B cell (primary cell): ENCODE measurements around the gene KLF11.

ENCODE experiments used
- EZH2 ChIP-seq: IDR thresholded peaks from 2 replicates; pipeline ENCODE4 v1.6.1; 2012; ENCODE audit warnings: borderline replicate concordance, low read depth, mild to moderate bottlenecking, moderate library complexity, low read length; ENCODE audit not compliant: insufficient read depth, poor library complexity, severe bottlenecking
- TF ChIP-seq, protein P1 (sequence below): fragments of 200-600 bp; IDR thresholded peaks from one replicate; pipeline ENCODE4 v1.8.0; 2022; ENCODE audit warnings: antibody characterized with exemption, mild to moderate bottlenecking

DNA sequence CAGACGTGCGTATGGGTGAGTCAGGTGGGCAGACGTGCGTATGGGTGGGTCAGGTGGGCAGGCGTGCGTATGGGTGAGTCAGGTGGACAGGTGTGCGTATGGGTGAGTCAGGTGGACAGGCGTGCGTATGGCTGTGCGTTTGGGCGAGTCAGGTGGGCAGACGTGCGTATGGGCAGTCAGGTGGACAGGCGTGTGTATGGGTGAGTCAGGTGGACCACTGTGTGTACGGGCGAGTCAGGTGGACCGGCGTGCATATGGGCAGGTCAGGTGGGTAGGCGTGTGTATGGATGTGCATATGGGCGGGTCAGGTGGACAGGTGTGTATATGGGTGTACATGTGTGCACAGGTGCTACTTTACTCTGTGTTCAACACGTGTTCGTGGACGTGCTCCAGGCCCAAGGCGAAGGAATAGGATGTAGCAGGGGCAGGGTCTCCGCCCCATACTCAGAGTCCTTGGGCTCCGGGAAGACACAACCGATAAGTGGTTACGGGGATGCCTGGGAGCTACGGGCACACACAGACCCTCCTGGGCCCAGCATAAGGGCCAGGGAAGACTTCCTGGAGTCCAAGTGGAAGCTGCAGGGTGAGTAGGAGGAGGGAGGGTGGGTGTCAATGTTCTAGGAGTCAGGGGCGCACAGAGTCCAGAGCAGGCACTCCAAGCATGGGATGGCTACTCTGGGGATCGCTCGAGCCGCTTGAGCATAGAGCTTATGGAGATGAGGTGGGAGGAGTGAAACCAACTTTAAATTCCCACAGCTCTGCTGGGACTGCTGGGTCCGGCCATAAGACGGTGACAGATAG, 27.1 kb upstream of the KLF11 start:
- TF ChIP-seq, protein P1, sequence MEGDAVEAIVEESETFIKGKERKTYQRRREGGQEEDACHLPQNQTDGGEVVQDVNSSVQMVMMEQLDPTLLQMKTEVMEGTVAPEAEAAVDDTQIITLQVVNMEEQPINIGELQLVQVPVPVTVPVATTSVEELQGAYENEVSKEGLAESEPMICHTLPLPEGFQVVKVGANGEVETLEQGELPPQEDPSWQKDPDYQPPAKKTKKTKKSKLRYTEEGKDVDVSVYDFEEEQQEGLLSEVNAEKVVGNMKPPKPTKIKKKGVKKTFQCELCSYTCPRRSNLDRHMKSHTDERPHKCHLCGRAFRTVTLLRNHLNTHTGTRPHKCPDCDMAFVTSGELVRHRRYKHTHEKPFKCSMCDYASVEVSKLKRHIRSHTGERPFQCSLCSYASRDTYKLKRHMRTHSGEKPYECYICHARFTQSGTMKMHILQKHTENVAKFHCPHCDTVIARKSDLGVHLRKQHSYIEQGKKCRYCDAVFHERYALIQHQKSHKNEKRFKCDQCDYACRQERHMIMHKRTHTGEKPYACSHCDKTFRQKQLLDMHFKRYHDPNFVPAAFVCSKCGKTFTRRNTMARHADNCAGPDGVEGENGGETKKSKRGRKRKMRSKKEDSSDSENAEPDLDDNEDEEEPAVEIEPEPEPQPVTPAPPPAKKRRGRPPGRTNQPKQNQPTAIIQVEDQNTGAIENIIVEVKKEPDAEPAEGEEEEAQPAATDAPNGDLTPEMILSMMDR, result no peak
- TF ChIP-seq EZH2, result no peak
